GM21381 (cell line): Measurements from ENCODE around the gene VEGFC.
A peak's percentile ranks its signal among the peaks of the same experiment; 100 is the strongest.

Source experiments
- ATAC-seq: cut with Tn5 transposase; IDR thresholded peaks from one replicate; pipeline ENCODE4 v1.9.1; 2021; ENCODE audit warnings: mild to moderate bottlenecking, moderate library complexity; ENCODE audit not compliant: unreplicated experiment

The VEGFC gene

DNA sequence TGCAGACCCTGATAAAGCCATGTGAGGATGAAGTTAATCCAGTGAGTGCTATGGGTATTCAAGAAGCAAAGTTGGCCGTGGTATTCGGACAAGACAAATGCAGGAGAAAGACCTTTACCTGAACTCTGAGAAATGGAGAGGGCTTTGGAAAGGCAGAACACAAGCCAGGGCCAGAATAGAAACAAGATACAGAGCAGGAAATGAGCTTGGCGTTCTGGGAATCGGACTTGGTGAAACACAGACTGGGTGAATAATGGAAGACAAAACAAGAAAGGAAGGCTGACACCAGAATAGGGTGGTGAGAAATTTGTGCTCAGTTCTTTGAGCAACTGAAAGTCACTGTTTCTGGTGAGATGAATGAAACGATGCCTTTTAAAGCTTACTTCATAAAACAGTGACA, 83.3 kb downstream of the VEGFC start:
- ATAC-seq, result no peak

DNA sequence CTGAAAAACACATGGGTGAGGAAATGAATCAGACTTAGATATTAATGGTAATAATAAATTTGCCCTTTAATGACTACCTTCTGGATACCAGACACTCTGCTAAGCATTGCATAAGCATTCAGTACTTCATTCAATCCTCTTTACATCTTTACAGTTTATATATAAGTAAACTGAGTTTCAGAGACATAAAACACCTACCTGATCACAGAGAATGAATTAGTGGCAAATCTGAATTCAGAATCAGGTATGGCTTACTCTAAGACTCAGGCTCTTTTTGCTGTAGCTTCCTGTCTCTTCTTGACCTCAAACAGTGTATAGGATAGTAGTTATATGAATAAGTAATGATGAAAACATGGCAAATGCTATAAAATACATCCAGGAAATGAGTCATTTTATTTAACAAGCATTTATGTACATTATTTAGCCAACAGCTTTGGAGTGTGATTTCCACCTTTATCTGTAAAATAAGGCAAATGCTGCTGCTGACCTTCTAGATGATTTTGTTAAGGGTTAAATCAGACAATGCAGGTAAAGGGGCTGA, 83.9 kb downstream of the VEGFC start:
- no peak for ATAC-seq

- no peak for ATAC-seq
These were observed 102.0 kb downstream of the VEGFC start for GRCh38 chr4:176690716-176691115.

DNA sequence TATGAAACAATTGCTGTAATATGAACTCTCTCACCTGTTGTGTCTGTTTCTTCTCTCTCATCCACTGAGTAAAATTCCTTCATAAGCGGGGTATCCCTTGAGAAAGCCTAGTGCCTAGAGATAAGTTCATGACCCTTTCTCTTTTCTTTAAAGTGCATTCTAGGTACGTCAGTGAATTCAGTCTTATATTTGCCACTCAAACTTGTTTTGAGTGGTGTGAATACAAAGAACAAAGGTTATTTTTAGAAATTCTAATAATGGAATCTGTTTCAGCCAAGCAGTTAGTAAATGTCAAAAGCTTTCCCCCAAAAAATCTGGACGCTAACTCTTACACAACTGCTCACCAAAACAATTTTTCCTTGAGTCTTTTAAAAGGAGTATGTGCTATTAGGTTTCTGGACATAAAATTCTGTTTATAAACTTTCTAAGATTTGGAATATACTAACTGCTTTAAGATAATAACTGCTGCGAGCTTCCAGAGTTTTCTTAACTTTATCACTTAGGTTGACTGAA, 112.0 kb downstream of the VEGFC start:
- ATAC-seq, result no peak

GRCh38 chr4:176676901-176677300, 115.8 kb downstream of the VEGFC start:
- no peak for ATAC-seq

- ATAC-seq, result no peak
These were observed 116.9 kb downstream of the VEGFC start for GRCh38 chr4:176675810-176676209.

GRCh38 chr4:176671532-176671931, 121.2 kb downstream of the VEGFC start:
- no peak for ATAC-seq

GRCh38 chr4:176668324-176668723, 124.4 kb downstream of the VEGFC start:
- ATAC-seq, result no peak

GRCh38 chr4:176664964-176665363, 127.8 kb downstream of the VEGFC start:
- no peak for ATAC-seq

DNA sequence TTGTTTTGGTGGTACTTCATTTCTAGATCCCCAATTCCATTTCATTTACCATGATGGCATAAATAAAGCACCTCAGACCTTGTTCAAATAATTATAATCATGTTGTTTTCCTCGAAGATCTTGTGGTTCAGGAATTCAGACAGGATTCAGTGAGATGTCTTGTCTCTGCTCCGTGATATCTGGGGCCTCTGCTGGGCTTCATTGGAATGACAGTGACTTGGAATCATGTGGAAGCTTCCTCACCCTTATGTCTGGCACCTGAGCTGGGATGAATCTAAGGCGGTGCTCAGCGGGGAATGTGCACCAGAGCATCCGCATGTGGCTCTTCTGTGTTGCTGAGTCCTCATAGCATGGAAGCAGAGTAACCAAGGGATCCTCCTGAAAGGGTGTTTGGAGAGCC, 132.2 kb downstream of the VEGFC start:
- no peak for ATAC-seq

DNA sequence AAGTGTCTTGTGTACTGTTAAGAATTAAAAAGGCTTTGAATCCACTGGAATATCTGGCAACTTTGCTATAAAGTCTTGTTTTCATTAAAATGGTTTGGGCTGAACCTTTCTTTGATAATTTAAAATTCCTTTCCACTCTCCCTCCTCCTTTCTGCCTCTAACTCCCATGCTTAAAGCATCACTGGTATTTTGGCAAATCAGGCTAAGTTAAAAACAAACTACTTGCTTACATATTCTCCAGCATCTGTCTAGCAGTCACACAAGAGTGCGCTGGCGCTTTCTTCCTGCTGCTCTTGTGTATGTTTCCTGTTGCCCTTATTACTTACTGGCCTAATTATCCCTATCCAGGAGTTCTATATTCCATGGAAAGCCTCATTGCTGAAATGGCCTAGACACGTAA, 136.6 kb downstream of the VEGFC start:
- ATAC-seq, result no peak

- ATAC-seq, result no peak
These were observed 138.0 kb downstream of the VEGFC start for GRCh38 chr4:176654565-176655216.

DNA sequence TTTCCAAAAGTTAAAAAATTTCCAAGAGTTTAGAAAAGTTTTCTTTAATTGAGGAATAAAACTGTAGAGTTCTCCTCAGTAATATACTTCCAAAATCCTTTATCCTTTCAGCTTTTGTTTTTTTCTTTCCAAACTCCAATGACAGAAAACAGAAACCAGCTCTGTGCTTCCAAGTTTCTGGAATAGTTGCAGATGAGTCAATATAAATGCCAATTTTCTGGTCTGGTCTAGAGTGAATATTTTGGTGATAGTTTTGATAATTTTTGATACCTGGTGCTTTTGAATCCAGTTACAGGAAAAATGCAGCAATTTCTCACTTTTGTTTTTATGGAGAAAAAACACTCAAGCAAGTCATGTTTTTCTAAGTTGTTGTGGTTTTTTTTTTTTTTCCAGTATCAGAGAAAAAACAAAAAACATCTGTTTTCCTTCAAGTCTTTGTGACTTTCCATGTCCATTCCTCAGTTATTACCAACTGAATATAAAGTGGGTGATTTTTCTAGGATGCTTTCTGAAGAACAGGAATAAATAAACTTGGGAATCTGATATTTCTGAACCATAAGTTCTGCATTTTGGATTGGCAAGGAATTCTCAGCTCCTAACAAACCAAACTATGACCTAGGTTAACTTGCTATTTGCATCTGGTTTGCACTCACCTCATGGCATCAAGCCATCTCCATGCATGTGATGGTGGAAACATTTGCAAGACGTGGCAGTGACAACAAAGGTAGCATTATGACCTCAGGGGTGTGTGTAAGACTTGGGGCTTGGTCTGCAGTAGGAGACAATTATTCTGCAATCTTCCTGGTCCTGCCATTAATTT, 139.1 kb downstream of the VEGFC start:
- no peak for ATAC-seq

DNA sequence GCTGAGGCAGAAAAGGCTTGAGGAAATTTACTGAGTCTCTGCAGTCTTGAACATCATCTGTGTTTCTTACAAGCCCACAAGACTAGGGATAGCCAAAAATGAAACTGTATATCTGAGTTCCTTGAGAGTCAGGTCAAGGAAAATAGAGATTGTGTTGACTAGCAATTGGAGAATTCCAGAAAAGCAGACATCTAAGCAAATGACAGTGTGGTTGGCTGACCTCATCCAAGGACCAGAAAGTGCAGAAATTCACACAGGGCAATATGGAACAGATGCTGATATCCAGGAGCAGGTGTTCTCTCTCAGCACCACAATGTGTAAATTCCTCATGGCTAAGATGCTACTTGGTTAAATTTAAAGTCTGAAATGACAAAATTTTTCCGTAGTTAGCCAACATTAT, 146.4 kb downstream of the VEGFC start:
- no peak for ATAC-seq

DNA sequence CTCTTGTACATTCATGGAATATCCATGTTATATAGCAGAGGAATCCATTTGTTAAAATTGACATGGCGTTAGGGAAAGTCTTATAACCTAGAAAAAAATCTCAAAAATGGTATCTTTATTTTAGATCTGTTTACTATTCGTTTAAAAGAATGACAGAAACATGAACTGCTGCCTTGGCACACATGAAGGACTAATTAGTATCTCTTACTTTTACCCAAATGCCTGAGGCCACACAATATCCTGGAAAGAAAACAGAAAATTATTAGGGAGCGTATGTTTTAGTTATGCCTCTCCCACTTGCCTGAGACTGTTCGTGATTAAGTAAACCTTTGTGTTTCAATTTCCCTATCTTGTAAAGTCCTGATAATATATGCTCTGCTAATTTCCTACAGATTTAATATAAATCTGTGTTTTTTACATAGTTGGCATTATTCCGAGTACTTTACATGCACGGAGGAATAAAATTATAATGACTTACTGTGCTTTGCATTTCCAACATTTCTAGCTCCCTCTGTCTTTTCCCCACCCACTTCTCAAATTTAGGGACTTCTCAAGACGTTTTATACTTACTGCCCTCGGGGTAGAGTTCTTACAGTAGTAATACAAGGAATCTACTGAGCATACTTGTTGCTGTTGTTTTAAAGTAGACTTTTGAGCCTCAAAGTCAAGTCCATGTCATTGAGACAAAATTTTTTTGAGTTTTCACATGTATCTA, 147.3 kb downstream of the VEGFC start:
- no peak for ATAC-seq

- peak; percentile 54 for ATAC-seq
These were observed 150.2 kb downstream of the VEGFC start for GRCh38 chr4:176642472-176642871.

DNA sequence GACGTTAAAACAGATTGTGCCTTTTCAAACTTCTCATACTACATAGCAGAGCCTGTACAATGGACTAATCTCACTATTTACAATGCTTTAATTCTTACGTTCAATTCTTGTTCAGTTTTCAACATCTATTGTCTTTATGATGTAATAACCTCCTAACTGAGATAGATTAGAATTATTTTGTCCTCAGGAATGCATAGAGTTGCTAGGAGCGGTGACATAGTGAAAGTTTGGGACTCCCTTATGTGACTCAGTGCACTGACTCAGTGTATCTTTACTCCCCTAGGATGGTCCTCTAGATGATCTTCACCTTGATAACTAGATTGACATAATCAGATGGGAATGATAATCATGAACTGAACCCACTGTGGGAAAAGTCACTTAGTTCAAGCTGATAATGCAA, 151.5 kb downstream of the VEGFC start:
- no peak for ATAC-seq

DNA sequence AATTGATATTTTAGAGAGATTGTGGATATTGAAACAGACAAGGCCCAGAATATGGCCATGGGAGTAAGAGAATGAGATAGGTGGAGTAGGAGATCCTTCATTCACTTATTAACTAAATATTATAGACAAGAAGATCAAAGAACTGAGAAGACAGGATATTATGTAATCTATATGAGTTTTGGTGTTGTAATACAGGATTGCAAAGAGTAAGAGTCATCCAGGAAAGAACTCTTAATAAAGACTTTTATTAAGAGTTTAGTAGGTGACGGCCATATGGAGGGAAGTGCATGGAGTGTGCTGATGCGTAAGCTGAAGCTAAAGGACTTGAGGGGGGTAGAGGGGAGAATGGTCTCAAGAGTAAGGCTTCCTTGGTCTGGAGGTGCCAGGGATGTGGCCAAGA, 153.7 kb downstream of the VEGFC start:
- ATAC-seq, result no peak

- no peak for ATAC-seq
These were observed 156.4 kb downstream of the VEGFC start for GRCh38 chr4:176636292-176636691.

GRCh38 chr4:176635372-176636261, 157.1 kb downstream of the VEGFC start:
- ATAC-seq, result no peak
